HEK293 (cell line): ENCODE data around the gene ZNF280B.
"Not testable (repeated sequence)": the region's sequence is repeated elsewhere in the genome, so short reads cannot be mapped to it uniquely, and the experiment has no call there.

Source experiments
- CTCF ChIA-PET: fragments of 350-600 bp; formaldehyde crosslinking; extraction: SDS; loops from one replicate; lab custom pipeline; 2021; ENCODE audit warnings: antibody characterized with exemption; lab: Yijun Ruan, JAX
- POLR2A ChIA-PET: fragments of 300-600 bp; formaldehyde crosslinking; extraction: SDS; loops from one replicate; lab custom pipeline; 2020; ENCODE audit warnings: antibody characterized with exemption, inconsistent platforms; lab: Yijun Ruan, JAX
- H3K27ac ChIP-seq: fragments of 200-500 bp; sonication (Bioruptor generic); 2 replicates; pipeline ENCODE4 v1.5.1; 2014; ENCODE audit warnings: low read depth, low read length, control low read depth, inconsistent platforms; ENCODE audit errors: extremely low read depth
- H3K36me3 ChIP-seq, 2 experiments: fragments of 200-500 bp in 1 of 2; sonication (Bioruptor generic) in 1 of 2; 1 replicate in 1 of 2; 2 replicates in 1 of 2; pipeline ENCODE4 v1.5.1; 2014 to 2017; ENCODE audit warnings: inconsistent platforms in 2 of 2, low read length in 2 of 2; ENCODE audit not compliant: control insufficient read depth in 2 of 2, insufficient read depth in 1 of 2
- H3K4me1 ChIP-seq: fragments of 200-500 bp; sonication (Bioruptor generic); 2 replicates; pipeline ENCODE4 v1.5.1; 2014; ENCODE audit warnings: mild to moderate bottlenecking, low read length, inconsistent platforms; ENCODE audit not compliant: control insufficient read depth, insufficient read depth
- H3K4me3 ChIP-seq: 2 replicates; pipeline ENCODE4 v1.5.1; 2011; ENCODE audit warnings: low read depth, mild to moderate bottlenecking, control low read depth, low read length, moderate library complexity
- H3K9me3 ChIP-seq: fragments of 200-500 bp; sonication (Bioruptor generic); 2 replicates; pipeline ENCODE4 v1.5.1; 2014; ENCODE audit warnings: low read depth, low read length, inconsistent platforms; ENCODE audit not compliant: control insufficient read depth, insufficient read depth
- GLIS1 ChIP-seq: fragments of 450-650 bp; formaldehyde crosslinking; IDR thresholded peaks from 2 replicates; pipeline ENCODE4 v1.5.1; 2016; ENCODE audit warnings: missing biosample characterization, missing genetic modification characterization
- RBAK ChIP-seq: fragments of 450-650 bp; formaldehyde crosslinking; IDR thresholded peaks from 2 replicates; pipeline ENCODE4 v1.5.1; 2016; ENCODE audit warnings: missing biosample characterization, missing genetic modification characterization
- SCRT2 ChIP-seq: fragments of 450-650 bp; formaldehyde crosslinking; IDR thresholded peaks from 2 replicates; pipeline ENCODE4 v1.5.1; 2016; ENCODE audit warnings: missing biosample characterization, missing genetic modification characterization
- SETDB1 ChIP-seq: IDR thresholded peaks from one replicate; pipeline ENCODE4 v1.6.1; 2017; ENCODE audit warnings: mild to moderate bottlenecking, low read length, moderate library complexity, mixed read lengths; ENCODE audit not compliant: insufficient read length
- ZBTB1 ChIP-seq: fragments of 450-650 bp; formaldehyde crosslinking; IDR thresholded peaks from 2 replicates; pipeline ENCODE4 v1.5.1; 2016; ENCODE audit warnings: missing biosample characterization, missing genetic modification characterization
- ZFP69B ChIP-seq: fragments of 450-650 bp; formaldehyde crosslinking; IDR thresholded peaks from 2 replicates; pipeline ENCODE4 v1.5.1; 2016; ENCODE audit warnings: missing biosample characterization, missing genetic modification characterization
- ZNF133 ChIP-seq: fragments of 450-650 bp; formaldehyde crosslinking; IDR thresholded peaks from 2 replicates; pipeline ENCODE4 v1.5.1; 2016; ENCODE audit warnings: missing biosample characterization, missing genetic modification characterization
- ZNF394 ChIP-seq: fragments of 450-650 bp; formaldehyde crosslinking; IDR thresholded peaks from 2 replicates; pipeline ENCODE4 v1.5.1; 2016; ENCODE audit warnings: missing biosample characterization, missing genetic modification characterization, mild to moderate bottlenecking, moderate library complexity, borderline replicate concordance
- ZNF48 ChIP-seq: fragments of 450-650 bp; formaldehyde crosslinking; IDR thresholded peaks from 2 replicates; pipeline ENCODE4 v1.5.1; 2016; ENCODE audit warnings: missing biosample characterization, missing genetic modification characterization
- ZNF514 ChIP-seq: fragments of 450-650 bp; formaldehyde crosslinking; IDR thresholded peaks from 2 replicates; pipeline ENCODE4 v1.5.1; 2016; ENCODE audit warnings: missing biosample characterization, missing genetic modification characterization
- ZNF561 ChIP-seq: fragments of 450-650 bp; IDR thresholded peaks from 2 replicates; pipeline ENCODE4 v1.5.1; 2018; ENCODE audit warnings: missing biosample characterization, missing genetic modification characterization, borderline replicate concordance
- ZNF621 ChIP-seq: fragments of 450-650 bp; formaldehyde crosslinking; IDR thresholded peaks from 2 replicates; pipeline ENCODE4 v1.5.1; 2017; ENCODE audit warnings: missing biosample characterization, missing genetic modification characterization
- ZNF624 ChIP-seq: fragments of 450-650 bp; formaldehyde crosslinking; IDR thresholded peaks from 2 replicates; pipeline ENCODE4 v1.5.1; 2017; ENCODE audit warnings: missing biosample characterization, missing genetic modification characterization
- ZNF664 ChIP-seq: fragments of 450-650 bp; formaldehyde crosslinking; IDR thresholded peaks from 2 replicates; pipeline ENCODE4 v1.5.1; 2016; ENCODE audit warnings: missing biosample characterization, missing genetic modification characterization
- ZNF677 ChIP-seq: fragments of 450-650 bp; IDR thresholded peaks from 2 replicates; pipeline ENCODE4 v1.5.0; 2018; ENCODE audit warnings: missing biosample characterization, mild to moderate bottlenecking, missing genetic modification characterization, moderate library complexity
- TF ChIP-seq, protein P1 (sequence below): fragments of 450-650 bp; formaldehyde crosslinking; IDR thresholded peaks from 2 replicates; pipeline ENCODE4 v1.5.1; 2016; ENCODE audit warnings: missing biosample characterization, missing genetic modification characterization
- TF ChIP-seq, protein P2 (sequence below): fragments of 450-650 bp; IDR thresholded peaks from 2 replicates; pipeline ENCODE4 v1.5.1; 2018; ENCODE audit warnings: missing biosample characterization, mild to moderate bottlenecking, missing genetic modification characterization
- TF ChIP-seq, protein P3 (sequence below): fragments of 450-650 bp; formaldehyde crosslinking; IDR thresholded peaks from 2 replicates; pipeline ENCODE4 v1.5.1; 2016; ENCODE audit warnings: missing biosample characterization, missing genetic modification characterization
- TF ChIP-seq, protein P4 (sequence below): fragments of 450-650 bp; formaldehyde crosslinking; IDR thresholded peaks from 2 replicates; pipeline ENCODE4 v1.5.1; 2016; ENCODE audit warnings: missing biosample characterization, missing genetic modification characterization

The ZNF280B gene

DNA sequence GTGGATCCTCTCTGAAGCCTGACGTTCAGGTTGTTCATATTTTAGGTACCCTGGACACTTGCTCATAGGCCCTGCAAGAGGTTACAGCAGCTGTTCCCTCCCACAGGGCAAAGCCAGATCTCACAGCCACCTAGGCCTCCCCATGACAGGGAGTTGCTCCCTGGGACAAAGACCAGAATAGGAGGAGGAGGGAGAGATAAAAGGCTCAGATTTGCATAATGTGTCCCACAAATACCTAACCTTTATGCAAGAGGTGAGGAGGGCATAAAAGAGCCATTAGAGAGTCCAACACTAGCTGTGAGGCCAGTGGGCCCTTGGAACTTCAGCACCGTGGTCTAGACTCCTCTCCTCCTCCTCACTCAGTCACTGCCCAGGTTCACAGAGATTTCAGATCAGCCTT is 33.8 kb downstream of the ZNF280B start (continued):
- no peak for TF ChIP-seq ZNF48 (tag by site-specific recombination)
- no peak for TF ChIP-seq RBAK (tag by site-specific recombination)
- no peak for TF ChIP-seq ZNF394 (tag by site-specific recombination)
- TF ChIP-seq, protein P1, sequence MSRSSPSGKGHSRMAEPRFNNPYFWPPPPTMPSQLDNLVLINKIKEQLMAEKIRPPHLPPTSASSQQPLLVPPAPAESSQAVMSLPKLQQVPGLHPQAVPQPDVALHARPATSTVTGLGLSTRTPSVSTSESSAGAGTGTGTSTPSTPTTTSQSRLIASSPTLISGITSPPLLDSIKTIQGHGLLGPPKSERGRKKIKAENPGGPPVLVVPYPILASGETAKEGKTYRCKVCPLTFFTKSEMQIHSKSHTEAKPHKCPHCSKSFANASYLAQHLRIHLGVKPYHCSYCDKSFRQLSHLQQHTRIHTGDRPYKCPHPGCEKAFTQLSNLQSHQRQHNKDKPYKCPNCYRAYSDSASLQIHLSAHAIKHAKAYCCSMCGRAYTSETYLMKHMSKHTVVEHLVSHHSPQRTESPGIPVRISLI (tag by site-specific recombination): no peak
- TF ChIP-seq GLIS1 (tag by site-specific recombination): no peak
- TF ChIP-seq ZNF677 (tag by site-specific recombination): no peak
- TF ChIP-seq, all 188 proteins: peak for 0

DNA sequence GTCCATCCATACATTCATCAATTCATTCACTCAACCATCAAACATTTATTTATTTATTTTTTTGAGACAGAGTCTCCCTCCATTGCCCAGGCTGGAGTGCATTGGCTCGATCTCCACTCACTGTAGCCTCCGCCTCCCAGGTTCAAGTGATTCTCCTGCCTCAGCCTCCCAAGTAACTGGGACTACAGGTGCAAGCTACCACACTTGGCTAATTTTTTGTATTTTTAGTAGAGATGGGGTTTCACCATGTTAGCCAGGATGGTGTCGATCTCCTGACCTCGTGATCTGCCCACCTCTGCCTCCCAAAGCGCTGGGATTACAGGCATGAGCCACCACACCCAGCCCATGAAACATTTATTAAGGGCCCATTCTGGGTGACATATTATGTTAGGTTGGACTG is 37.4 kb downstream of the ZNF280B start:
- CTCF ChIA-PET: interaction anchor here (0.6 to 12.6 kb wide), 4 partner anchors 7 to 913 kb away, joined by 3 to 87 read pairs (median 4); no protein-coding TSS in a partner anchor
- H3K27ac ChIP-seq, H3K4me3 ChIP-seq, H3K9me3 ChIP-seq, POLR2A ChIA-PET, H3K36me3 ChIP-seq, H3K4me1 ChIP-seq: not testable (repeated sequence)

DNA sequence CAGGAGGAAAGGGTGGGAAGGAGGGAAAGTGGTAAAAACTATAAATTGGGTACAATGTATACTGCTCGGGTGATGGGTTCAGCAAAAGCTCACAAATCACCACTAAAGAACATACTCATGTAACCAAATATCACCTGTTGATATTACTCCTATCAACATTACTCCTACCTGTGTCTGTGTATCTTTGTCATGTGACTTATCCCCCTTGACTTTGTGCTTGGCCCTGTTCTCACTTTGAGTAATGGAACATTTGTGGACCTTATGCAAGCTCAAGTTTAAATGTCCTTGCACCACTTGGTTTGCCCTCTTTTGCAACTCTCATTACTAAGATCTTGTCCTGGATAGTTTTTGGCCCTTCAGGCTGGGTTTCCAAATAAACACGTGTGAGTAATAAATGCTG is 39.0 kb downstream of the ZNF280B start:
- TF ChIP-seq ZFP69B (tag by site-specific recombination) (no peak), SCRT2 (tag by site-specific recombination) (peak; percentile 41; the same call in 1 of the 2 replicates), ZNF561 (tag by site-specific recombination) (no peak)
- TF ChIP-seq, protein P2, sequence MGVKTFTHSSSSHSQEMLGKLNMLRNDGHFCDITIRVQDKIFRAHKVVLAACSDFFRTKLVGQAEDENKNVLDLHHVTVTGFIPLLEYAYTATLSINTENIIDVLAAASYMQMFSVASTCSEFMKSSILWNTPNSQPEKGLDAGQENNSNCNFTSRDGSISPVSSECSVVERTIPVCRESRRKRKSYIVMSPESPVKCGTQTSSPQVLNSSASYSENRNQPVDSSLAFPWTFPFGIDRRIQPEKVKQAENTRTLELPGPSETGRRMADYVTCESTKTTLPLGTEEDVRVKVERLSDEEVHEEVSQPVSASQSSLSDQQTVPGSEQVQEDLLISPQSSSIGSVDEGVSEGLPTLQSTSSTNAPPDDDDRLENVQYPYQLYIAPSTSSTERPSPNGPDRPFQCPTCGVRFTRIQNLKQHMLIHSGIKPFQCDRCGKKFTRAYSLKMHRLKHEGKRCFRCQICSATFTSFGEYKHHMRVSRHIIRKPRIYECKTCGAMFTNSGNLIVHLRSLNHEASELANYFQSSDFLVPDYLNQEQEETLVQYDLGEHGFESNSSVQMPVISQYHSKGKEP (tag by site-specific recombination): no peak
- no peak overlapping the region for H3K4me3 ChIP-seq
- H3K9me3 ChIP-seq: no peaks in the 10 kb centered on the region
- H3K27ac ChIP-seq: no peak overlapping the region
- CTCF ChIA-PET: interaction anchor here (1.2 kb wide), 1 partner anchor 107 kb away, joined by 3 read pairs; no protein-coding TSS in a partner anchor
- POLR2A ChIA-PET: no interaction called here
- no peaks in the 10 kb centered on the region for H3K36me3 ChIP-seq
- H3K4me1 ChIP-seq: no peaks in the 10 kb centered on the region

DNA sequence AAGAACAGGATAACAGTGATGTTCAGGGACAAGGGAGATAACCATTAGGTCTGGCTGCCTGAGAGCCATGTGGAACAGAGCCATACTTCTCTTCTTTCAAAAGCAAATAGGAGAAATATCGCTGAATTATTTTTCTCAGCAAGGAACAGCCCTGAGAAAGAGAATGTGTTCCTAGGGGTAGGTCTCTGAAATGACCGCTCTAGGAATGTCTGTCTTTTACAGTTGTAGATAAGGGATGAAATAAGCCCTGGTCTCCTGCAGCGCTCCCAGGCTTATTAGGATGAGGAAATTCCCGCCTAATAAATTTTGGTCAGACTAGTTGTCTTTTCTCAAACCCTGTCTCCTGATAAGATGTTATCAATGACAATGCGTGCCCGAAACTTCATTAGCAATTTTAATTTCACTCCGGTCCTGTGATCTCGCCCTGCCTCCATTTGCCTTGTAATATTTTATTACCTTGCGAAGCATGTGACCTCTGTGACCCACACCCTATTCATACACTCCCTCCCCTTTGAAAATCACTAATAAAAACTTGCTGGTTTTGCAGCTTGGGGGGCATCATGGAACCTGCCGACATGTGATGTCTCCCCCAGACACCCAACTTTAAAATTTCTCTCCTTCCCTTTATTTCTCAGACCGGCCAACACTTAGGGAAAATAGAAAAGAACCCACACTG is 39.6 kb downstream of the ZNF280B start:
- POLR2A ChIA-PET, H3K4me1 ChIP-seq, H3K4me3 ChIP-seq, H3K27ac ChIP-seq, H3K36me3 ChIP-seq, H3K9me3 ChIP-seq: not testable (repeated sequence)
- CTCF ChIA-PET: interaction anchor here (0.7 to 1.2 kb wide), 2 partner anchors 108 to 283 kb away, joined by 3 read pairs; no protein-coding TSS in a partner anchor
- TF ChIP-seq SETDB1: peak; percentile 61

DNA sequence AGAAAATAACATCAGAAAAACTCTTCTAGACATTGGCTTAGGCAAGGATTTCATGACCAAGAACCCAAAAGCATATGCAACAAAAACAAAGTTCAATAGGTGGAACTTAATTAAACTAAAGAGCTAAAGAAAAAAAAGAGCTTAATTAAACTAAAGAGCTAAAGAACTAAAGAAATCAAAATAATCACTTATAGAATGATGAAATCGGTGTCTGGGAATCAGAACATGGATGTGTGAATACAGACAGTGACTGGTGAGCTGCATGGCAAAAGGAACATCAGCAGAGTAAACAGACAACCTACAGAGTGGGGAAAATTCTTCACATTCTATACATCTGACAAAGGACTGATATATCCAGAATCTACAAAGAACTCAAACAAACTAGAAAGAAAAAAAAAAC is 41.4 kb downstream of the ZNF280B start:
- Histone ChIP-seq H3K9me3 (no peaks in the 10 kb centered on the region), H3K4me1 (no peaks in the 10 kb centered on the region), H3K36me3 (no peaks in the 10 kb centered on the region), H3K27ac (no peak overlapping the region), H3K4me3 (no peak overlapping the region)
- ChIA-PET POLR2A (no interaction called here), CTCF (interaction anchor here (0.5 to 7.0 kb wide), 9 partner anchors 10 to 490 kb away, joined by 3 to 87 read pairs (median 4); no protein-coding TSS in a partner anchor)
- TF ChIP-seq, protein P1 (tag by site-specific recombination): no peak
- TF ChIP-seq ZNF664 (no peak), GLIS1 (tag by site-specific recombination) (no peak), ZNF624 (tag by site-specific recombination) (no peak), ZNF133 (tag by site-specific recombination) (no peak), ZNF514 (no peak), ZBTB1 (tag by site-specific recombination) (no peak), RBAK (tag by site-specific recombination) (no peak), ZNF621 (tag by site-specific recombination) (no peak)
- TF ChIP-seq, protein P3, sequence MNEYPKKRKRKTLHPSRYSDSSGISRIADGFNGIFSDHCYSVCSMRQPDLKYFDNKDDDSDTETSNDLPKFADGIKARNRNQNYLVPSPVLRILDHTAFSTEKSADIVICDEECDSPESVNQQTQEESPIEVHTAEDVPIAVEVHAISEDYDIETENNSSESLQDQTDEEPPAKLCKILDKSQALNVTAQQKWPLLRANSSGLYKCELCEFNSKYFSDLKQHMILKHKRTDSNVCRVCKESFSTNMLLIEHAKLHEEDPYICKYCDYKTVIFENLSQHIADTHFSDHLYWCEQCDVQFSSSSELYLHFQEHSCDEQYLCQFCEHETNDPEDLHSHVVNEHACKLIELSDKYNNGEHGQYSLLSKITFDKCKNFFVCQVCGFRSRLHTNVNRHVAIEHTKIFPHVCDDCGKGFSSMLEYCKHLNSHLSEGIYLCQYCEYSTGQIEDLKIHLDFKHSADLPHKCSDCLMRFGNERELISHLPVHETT (tag by site-specific recombination): no peak
- TF ChIP-seq, protein P4, sequence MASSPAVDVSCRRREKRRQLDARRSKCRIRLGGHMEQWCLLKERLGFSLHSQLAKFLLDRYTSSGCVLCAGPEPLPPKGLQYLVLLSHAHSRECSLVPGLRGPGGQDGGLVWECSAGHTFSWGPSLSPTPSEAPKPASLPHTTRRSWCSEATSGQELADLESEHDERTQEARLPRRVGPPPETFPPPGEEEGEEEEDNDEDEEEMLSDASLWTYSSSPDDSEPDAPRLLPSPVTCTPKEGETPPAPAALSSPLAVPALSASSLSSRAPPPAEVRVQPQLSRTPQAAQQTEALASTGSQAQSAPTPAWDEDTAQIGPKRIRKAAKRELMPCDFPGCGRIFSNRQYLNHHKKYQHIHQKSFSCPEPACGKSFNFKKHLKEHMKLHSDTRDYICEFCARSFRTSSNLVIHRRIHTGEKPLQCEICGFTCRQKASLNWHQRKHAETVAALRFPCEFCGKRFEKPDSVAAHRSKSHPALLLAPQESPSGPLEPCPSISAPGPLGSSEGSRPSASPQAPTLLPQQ (tag by site-specific recombination): no peak
